B cell (primary cell): ENCODE results near the gene PLEKHG2. TPM values are rescaled to one million over a fixed set of nuclear protein-coding genes. Genes with fewer than 3 reads are reported as not detected.
A peak's percentile ranks its signal among the peaks of the same experiment; 100 is the strongest.

Experiments
- ATAC-seq: fragments of 200-7000 bp; cut with Tn5 transposase; one replicate; pipeline ENCODE4 v1.10.0; 2021; ENCODE audit warnings: low read depth, mild to moderate bottlenecking, moderate number of reproducible peaks, moderate library complexity
- CTCF ChIA-PET: fragments of 350-600 bp; sonication (Branson Sonifier 250); formaldehyde crosslinking; loops from one replicate; lab custom pipeline; 2021; ENCODE audit warnings: antibody characterized with exemption, inconsistent platforms; lab: Charles Lee
- POLR2A ChIA-PET: fragments of 350-600 bp; sonication (Branson Sonifier 250); formaldehyde crosslinking; loops from one replicate; lab custom pipeline; 2021; ENCODE audit warnings: antibody characterized with exemption; lab: Charles Lee
- DNase-seq: peaks from one replicate; pipeline ENCODE4 v3.0.0; 2013
- H2AFZ ChIP-seq: 2 replicates; pipeline ENCODE4 v1.6.1; 2012; ENCODE audit warnings: mild to moderate bottlenecking, low read depth, low read length; ENCODE audit not compliant: insufficient read depth, poor library complexity, severe bottlenecking
- H3K27ac ChIP-seq, 2 donors: 1 replicate in 1 of 2; 2 replicates in 1 of 2; pipeline ENCODE4 v1.5.1; 2012 to 2013; ENCODE audit warnings: low read length in 2 of 2, mild to moderate bottlenecking in 2 of 2, moderate library complexity in 1 of 2
- H3K27me3 ChIP-seq, 4 experiments: fragments of 200-600 bp in 1 of 4; sonication (generic) in 1 of 4; replicated peaks in 1 of 4; 1 replicate in 2 of 4; 2 replicates in 2 of 4; pipeline versions ENCODE4 v1.6.1 to v1.7.0; 2013 to 2016; ENCODE audit warnings: low read length in 3 of 4, mild to moderate bottlenecking in 2 of 4, mixed read lengths in 1 of 4, moderate library complexity in 1 of 4; ENCODE audit not compliant: insufficient read depth in 4 of 4, control insufficient read depth in 3 of 4; ENCODE audit errors: control extremely low read depth in 1 of 4
- H3K36me3 ChIP-seq, 2 experiments: replicated peaks in 1 of 2; 1 replicate in 1 of 2; 2 replicates in 1 of 2; pipeline versions ENCODE4 v1.6.1 to v1.7.1; 2013; ENCODE audit warnings: low read length in 1 of 2; ENCODE audit not compliant: insufficient read depth in 2 of 2, control insufficient read depth in 1 of 2; ENCODE audit errors: control extremely low read depth in 1 of 2, extremely low read depth in 1 of 2
- H3K4me1 ChIP-seq, 2 donors: fragments of 200-600 bp in 1 of 2; sonication (generic) in 1 of 2; 1 replicate in 1 of 2; 2 replicates in 1 of 2; pipeline versions ENCODE4 v1.5.1 to v1.6.1; 2013 to 2017; ENCODE audit warnings: low read length in 2 of 2; ENCODE audit not compliant: control insufficient read depth in 2 of 2, insufficient read depth in 2 of 2
- H3K4me2 ChIP-seq: replicated peaks from 2 replicates; pipeline ENCODE3; 2012; ENCODE audit warnings: mild to moderate bottlenecking, low read depth, low read length; ENCODE audit not compliant: poor library complexity, severe bottlenecking
- H3K4me3 ChIP-seq, 5 experiments: fragments of 200-600 bp in 1 of 5; sonication (generic) in 1 of 5; 1 replicate in 3 of 5; 2 replicates in 2 of 5; pipeline versions ENCODE4 v1.5.1 to v1.7.0; 2011 to 2016; ENCODE audit warnings: low read length in 4 of 5, mild to moderate bottlenecking in 4 of 5, low read depth in 2 of 5, control low read depth in 1 of 5, moderate library complexity in 1 of 5; ENCODE audit not compliant: insufficient read depth in 1 of 5; ENCODE audit errors: control extremely low read depth in 1 of 5, extremely low read depth in 1 of 5
- H3K79me2 ChIP-seq: fragments of 200-600 bp; sonication (generic); one replicate; pipeline ENCODE4 v1.6.0; 2016; ENCODE audit warnings: low read length; ENCODE audit not compliant: control insufficient read depth, insufficient read depth
- H3K9ac ChIP-seq: fragments of 200-600 bp; sonication (generic); 2 replicates; pipeline ENCODE4 v1.6.1; 2017; ENCODE audit warnings: mild to moderate bottlenecking, low read length, moderate library complexity
- H3K9me3 ChIP-seq, 3 donors: one replicate each; pipeline versions ENCODE4 v1.6.1 to v1.7.1; 2013; ENCODE audit warnings: low read length in 2 of 3; ENCODE audit not compliant: control insufficient read depth in 2 of 3, insufficient read depth in 1 of 3; ENCODE audit errors: control extremely low read depth in 1 of 3
- H4K20me1 ChIP-seq: 2 replicates; pipeline ENCODE4 v1.6.0; 2012; ENCODE audit warnings: mild to moderate bottlenecking, low read length; ENCODE audit not compliant: insufficient read depth, control insufficient read depth, poor library complexity, severe bottlenecking
- H3K27ac Mint-ChIP-seq: one replicate; pipeline ENCODE4 v1.8.0; 2021; ENCODE audit warnings: mixed read lengths
- H3K27me3 Mint-ChIP-seq: one replicate; pipeline ENCODE4 v1.8.0; 2021; ENCODE audit warnings: mixed read lengths
- H3K4me1 Mint-ChIP-seq: one replicate; pipeline ENCODE4 v1.8.0; 2021; ENCODE audit warnings: mixed read lengths
- H3K4me3 Mint-ChIP-seq: one replicate; pipeline ENCODE4 v1.8.0; 2021; ENCODE audit warnings: mixed read lengths
- H3K9me3 Mint-ChIP-seq: one replicate; pipeline ENCODE4 v1.8.0; 2022; ENCODE audit warnings: mixed read lengths; ENCODE audit not compliant: insufficient read depth
- CTCF ChIP-seq: fragments of 200-600 bp; IDR thresholded peaks from one replicate; pipeline ENCODE4 v1.8.0; 2022; ENCODE audit warnings: antibody characterized with exemption, mild to moderate bottlenecking
- EZH2 ChIP-seq: IDR thresholded peaks from 2 replicates; pipeline ENCODE4 v1.6.1; 2012; ENCODE audit warnings: borderline replicate concordance, low read depth, mild to moderate bottlenecking, moderate library complexity, low read length; ENCODE audit not compliant: insufficient read depth, poor library complexity, severe bottlenecking
- WGBS: methylation state at CpG from one replicate; pipeline ENCODE4 v1.1.5; 2013; ENCODE audit warnings: missing lambda C conversion rate; ENCODE audit not compliant: insufficient coverage; 5-methylcytosine and 5-hydroxymethylcytosine counted together
- intact Hi-C: fragments of 100-400 bp; cut with micrococcal nuclease; formaldehyde crosslinking; loops from one replicate; pipeline ENCODE4 v1.10.0; 2022
- polyA plus RNA-seq: library from polyadenylated mRNA; depleted of rRNA; stranded (reverse); fragments of >200 nt; gene quantifications from 2 replicates; pipeline ENCODE4 v1.2.3, GENCODE V29; 2012
- total RNA-seq, 2 donors: library from RNA; stranded (reverse); fragments of 120-200 nt in 1 of 2; gene quantifications; 1 replicate in 1 of 2; 2 replicates in 1 of 2; pipeline versions ENCODE4 v1.2.3 to v1.2.4, GENCODE V29; 2013 to 2022

The PLEKHG2 gene
- total and polyA plus RNA-seq, 2 donors (not counting 1 experiment from before 2014, with no cell fraction given) = 27.0 to 167 TPM

DNA sequence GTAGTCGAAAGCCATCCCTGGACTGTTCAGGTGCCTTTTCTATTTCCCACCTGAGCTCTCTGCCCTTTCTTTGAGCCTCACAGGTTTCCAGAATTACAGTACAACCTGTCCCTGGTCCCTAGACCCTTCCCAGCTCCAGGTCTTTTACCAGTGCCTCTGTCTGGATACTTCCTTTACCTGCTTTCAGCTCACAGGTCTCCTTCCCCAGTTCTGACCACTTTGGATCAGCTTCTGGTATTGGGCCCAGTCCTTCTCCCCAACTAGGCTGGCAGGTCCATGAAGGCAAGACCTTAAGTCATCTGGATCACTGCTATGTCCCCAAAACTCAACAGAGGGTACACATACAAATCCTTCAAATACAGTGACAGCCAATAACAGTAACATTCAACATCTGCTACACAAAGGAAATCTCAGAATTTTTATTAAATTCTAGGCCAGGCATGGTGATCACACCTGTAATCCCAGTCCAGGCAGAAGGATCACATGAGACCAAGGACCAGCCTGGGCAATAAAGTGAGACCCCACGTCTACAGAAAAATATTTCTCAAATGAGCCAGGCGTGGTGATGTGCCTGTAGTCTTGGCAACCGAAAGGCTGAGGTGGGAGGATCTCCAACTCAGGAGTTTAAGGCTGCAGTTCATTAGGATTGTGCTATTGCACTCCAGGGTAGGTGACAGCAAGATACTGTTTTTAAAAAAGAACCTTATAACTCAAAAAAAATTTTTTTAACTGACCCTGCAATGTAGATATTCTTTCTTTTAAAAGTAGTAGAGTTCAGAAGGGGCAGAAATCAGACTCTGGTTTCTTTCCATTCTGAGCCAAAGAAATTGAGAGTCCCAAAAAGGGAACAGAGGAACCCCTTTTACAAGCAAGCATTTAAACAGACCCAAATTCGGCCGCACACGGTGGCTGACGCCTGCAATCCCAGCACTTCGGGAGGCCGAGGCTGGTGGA lies 21.9 kb downstream of the PLEKHG2 start:
- Mint-ChIP-seq H3K4me1 (peaks cover 44% of the 10 kb centered on the region), H3K27me3 (no peaks in the 10 kb centered on the region), H3K27ac (peak overlapping the region; percentile 53), H3K4me3 (peak overlapping the region; percentile 100), H3K9me3 (no peaks in the 10 kb centered on the region)
- no peak for DNase-seq
- Histone ChIP-seq H3K9ac (peak overlapping the region; percentile 96), H3K4me2 (peak overlapping the region; percentile 92), H3K4me3 (peak overlapping the region in 4 of 5 experiments; percentile 65 to 100 (median 86)), H4K20me1 (peaks cover 34% of the 10 kb centered on the region), H3K4me1 (peaks cover 23 to 33% of the 10 kb centered on the region in 2 donors), H3K36me3 (peaks cover 7 to 37% of the 10 kb centered on the region in 2 experiments), H3K79me2 (peaks cover 49% of the 10 kb centered on the region), H3K27ac (peak overlapping the region in 1 of 2 donors; percentile 93), H3K27me3 (no peaks in the 10 kb centered on the region), H3K9me3 (no peaks in the 10 kb centered on the region), H2AFZ (no peak overlapping the region)
- intact Hi-C loops = loop anchor here (1.0 kb wide), 1 partner anchor 43 kb away; the partner anchor contains the start of genes MED29 and PAF1
- WGBS = 38% methylated on average over 8 of the region's 10 CpGs
- TF ChIP-seq CTCF (no peak), EZH2 (no peak)
- CTCF ChIA-PET = interaction anchor here (1.5 to 1.8 kb wide), 5 partner anchors 11 to 43 kb away, joined by 6 to 28 read pairs (median 9); partner anchors contain the start of genes MED29, PAF1, PLEKHG2 and SUPT5H
- ATAC-seq = no peak
- POLR2A ChIA-PET = interaction anchor here (0.6 to 1.9 kb wide), 11 partner anchors 8 to 99 kb away, joined by 3 to 42 read pairs (median 10); partner anchors contain the start of genes GMFG, PLEKHG2, SAMD4B and SUPT5H
